Memory B cell (primary cell): ENCODE results near the gene CHST1.
A peak's percentile ranks its signal among the peaks of the same experiment; 100 is the strongest.

ENCODE experiments used
- ATAC-seq: fragments of 150-1000 bp; cut with Tn5 transposase; 2 replicates; pipeline ENCODE4 v1.10.0; 2021; ENCODE audit warnings: low read depth, mild to moderate bottlenecking, moderate library complexity
- DNase-seq, 2 donors: peaks; one replicate each; pipeline ENCODE4 v3.0.0; 2022; ENCODE audit warnings: low spot score in 2 of 2
- H3K27ac Mint-ChIP-seq: one replicate; pipeline ENCODE4 v1.8.0; 2022; ENCODE audit warnings: mild to moderate bottlenecking, moderate library complexity, mixed read lengths
- H3K27me3 Mint-ChIP-seq: one replicate; pipeline ENCODE4 v1.8.0; 2022; ENCODE audit warnings: mixed read lengths
- H3K36me3 Mint-ChIP-seq: one replicate; pipeline ENCODE4 v1.8.0; 2022; ENCODE audit warnings: mild to moderate bottlenecking, mixed read lengths
- H3K4me1 Mint-ChIP-seq: one replicate; pipeline ENCODE4 v1.8.0; 2022; ENCODE audit warnings: mixed read lengths
- H3K4me3 Mint-ChIP-seq: one replicate; pipeline ENCODE4 v1.8.0; 2022; ENCODE audit warnings: mild to moderate bottlenecking, moderate library complexity, mixed read lengths
- H3K9me3 Mint-ChIP-seq: one replicate; pipeline ENCODE4 v1.8.0; 2022; ENCODE audit warnings: mixed read lengths

CHST1 gene

DNA sequence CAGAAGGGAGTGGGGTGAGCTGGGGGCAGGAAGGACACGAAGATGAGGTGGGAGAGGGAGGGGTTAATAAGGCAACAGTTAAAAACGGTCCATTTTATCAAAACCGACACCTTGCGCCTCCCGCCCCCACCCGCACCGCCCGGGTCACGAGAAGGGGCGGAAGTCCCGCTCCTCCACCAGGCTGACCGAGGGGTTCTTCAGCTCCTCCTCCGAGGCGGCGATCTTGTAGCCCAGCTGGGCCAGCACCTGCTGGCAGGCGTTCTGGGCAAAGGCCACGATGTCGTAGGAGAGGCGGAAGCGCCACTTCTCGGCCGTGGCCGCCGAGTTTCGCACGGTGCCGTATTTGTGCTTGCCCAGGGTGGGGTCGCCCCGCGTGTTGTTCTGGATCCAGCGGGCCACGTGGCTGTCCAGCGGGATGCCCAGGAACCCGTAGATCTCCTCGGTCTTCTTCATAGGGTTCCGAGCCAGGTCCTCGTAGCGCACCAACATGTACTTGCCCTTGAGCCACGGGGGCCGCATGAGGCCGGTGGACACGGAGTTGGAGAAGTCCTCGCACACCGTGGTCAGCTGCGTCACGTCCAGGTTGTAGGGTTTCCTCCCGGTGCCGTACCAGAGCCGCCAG, 15.8 kb downstream of the CHST1 start:
- peaks cover 14% of the 10 kb centered on the region for H3K27me3 Mint-ChIP-seq
- H3K4me3 Mint-ChIP-seq, result no peak overlapping the region
- H3K9me3 Mint-ChIP-seq, result no peaks in the 10 kb centered on the region
- no peak for ATAC-seq
- H3K36me3 Mint-ChIP-seq, result no peaks in the 10 kb centered on the region
- H3K4me1 Mint-ChIP-seq, result no peaks in the 10 kb centered on the region
- no peak overlapping the region for H3K27ac Mint-ChIP-seq
- no peak for DNase-seq

DNA sequence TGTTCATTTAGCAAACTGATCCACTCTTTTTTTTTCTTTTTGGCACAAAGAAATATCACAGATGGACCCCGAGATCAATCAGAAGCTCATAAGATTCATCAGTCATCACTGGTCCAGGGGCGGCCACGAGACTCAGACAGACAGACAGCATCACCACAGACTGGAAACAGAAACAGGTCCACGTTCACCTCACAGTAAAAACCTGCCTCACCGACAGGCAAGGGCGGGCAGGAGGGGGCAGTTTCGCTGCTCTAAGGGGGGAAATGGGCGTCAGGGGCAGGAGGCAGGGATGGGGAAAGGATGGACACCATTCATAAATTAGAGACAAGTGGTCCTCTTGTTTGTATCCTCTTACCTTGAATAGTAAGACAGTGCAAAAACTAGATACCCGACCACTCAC, 16.5 kb downstream of the CHST1 start:
- H3K9me3 Mint-ChIP-seq, result no peaks in the 10 kb centered on the region
- no peak overlapping the region for H3K27ac Mint-ChIP-seq
- no peak for ATAC-seq
- no peaks in the 10 kb centered on the region for H3K36me3 Mint-ChIP-seq
- no peak overlapping the region for H3K4me3 Mint-ChIP-seq
- H3K27me3 Mint-ChIP-seq, result peaks cover 14% of the 10 kb centered on the region
- H3K4me1 Mint-ChIP-seq, result no peaks in the 10 kb centered on the region
- no peak for DNase-seq

DNA sequence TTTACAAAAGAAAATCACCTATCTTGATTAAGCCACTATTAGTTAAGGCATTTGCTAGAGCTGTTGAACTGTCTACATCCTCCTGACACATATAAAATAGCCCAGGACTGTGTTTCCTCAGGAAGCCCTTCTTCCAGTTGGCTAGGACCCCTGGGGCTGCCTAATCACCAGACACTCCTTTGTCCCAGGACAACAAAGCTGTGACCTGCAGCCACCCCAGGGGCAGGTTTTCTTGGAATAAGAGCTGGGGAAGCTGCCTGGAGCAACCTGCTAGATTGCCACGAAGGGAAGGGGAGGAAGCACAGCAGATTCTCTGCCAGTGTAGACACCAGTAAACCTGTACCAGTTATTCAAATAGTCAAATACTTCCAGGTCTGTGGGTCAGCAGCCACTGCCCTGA, 17.6 kb downstream of the CHST1 start:
- no peak for ATAC-seq
- peaks cover 18% of the 10 kb centered on the region for H3K27me3 Mint-ChIP-seq

DNA sequence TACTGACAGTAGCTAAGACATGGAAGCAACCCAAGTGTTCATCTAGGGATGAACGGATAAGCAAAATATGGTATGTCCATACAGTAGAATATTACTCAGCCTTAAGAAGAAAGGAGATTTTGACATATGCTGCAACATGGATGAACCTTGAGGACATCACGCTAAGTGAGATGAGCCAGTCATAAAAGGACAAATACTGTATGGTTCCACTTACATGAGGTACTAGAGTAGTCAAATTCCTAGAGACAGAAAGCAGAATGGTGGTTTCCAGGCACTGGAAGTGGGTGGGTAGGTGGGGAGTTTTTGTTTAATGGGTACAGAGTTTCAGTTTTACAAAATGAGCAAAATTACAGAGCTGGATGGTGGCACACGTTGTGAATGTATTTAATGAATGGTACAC, 18.1 kb downstream of the CHST1 start:
- Mint-ChIP-seq H3K4me1 (no peaks in the 10 kb centered on the region), H3K9me3 (no peaks in the 10 kb centered on the region), H3K36me3 (no peaks in the 10 kb centered on the region), H3K27ac (no peak overlapping the region), H3K27me3 (peaks cover 19% of the 10 kb centered on the region), H3K4me3 (no peak overlapping the region)
- DNase-seq (no peak), ATAC-seq (no peak)

More for the DNA sequence above, 17.6 kb downstream of the CHST1 start:
- H3K4me1 Mint-ChIP-seq, result no peaks in the 10 kb centered on the region
- no peak for DNase-seq
- H3K4me3 Mint-ChIP-seq, result no peak overlapping the region
- no peak overlapping the region for H3K27ac Mint-ChIP-seq
- H3K36me3 Mint-ChIP-seq, result no peaks in the 10 kb centered on the region
- H3K9me3 Mint-ChIP-seq, result no peaks in the 10 kb centered on the region

DNA sequence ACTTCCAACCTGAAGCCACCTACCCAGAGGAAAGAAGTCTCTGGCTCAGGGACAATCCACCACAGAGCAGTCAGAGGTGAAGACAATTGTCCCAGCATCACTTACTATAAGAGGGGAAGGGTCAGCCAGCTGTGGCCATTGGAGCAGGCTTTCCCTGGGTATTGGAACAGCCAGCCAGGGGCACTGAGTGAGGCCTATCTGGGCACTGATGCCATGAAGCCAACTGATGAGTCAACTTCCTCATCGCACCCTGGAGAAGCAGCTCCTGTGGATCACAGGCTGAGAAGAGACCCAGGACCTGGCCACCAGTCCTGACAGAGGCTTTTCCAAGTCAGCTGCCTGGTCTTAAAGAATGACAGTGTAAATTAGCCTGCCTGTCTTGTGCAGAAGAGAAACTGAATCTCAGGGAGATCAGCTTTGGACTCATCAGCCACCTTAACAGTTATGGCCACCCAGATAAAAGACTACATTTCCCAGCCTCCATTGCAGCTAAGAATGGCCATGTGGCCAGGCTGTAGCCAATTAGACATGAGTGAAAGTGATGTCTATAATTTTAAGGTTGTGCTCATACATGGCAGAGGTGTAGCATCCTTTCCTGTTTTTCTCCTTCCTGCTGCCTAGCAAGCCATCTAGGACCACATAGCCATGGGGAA, 19.0 kb downstream of the CHST1 start:
- Mint-ChIP-seq H3K9me3 (no peaks in the 10 kb centered on the region), H3K27me3 (peaks cover 17% of the 10 kb centered on the region), H3K4me3 (no peak overlapping the region), H3K36me3 (no peaks in the 10 kb centered on the region), H3K27ac (no peak overlapping the region), H3K4me1 (no peaks in the 10 kb centered on the region)
- peak; percentile 53 for ATAC-seq
- no peak for DNase-seq

DNA sequence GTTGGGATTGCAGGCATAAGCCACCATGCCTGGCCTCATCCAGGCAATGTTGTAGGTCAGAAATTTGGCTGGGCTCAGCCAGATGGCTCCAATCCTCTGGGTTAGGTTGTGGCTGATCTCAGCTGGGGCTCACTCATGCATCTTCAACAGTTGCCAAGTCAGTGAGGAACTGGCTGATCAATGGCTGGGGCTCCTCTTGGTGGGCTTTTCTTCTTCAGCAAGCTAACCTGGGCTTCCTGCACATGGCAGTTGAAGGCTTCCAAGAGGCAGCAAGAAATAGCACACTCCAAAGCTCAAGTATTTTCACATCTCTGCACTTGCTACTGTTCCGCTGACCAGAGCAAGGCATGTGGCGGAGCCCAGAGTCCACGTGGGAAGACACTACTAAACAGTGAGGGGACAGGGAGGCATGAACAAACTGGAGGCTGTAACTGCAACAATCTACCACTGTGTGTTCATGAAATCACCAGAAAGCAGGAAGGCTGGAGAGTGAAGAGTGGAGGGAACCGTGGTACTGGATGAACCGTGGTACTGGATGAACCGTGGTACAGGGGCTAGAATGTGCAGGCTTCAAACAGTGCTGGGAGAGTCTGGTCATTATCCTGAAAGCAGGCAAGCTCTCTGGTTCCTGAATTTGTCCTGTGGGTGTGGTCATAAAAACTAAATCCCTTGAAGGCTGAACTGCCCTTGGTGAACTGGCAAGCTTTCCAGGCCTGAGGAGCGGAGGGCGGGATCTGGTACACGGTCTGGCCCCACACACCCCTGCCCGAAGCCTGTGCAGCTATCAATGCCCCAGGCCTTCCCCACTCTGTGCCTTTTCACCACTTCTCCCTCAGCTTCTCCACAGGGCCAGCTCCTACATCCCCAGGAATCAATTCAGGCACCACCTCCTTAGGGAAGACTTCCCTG, 20.2 kb downstream of the CHST1 start:
- Mint-ChIP-seq H3K4me3 (no peak overlapping the region), H3K27ac (no peak overlapping the region)
- no peak for DNase-seq

DNA sequence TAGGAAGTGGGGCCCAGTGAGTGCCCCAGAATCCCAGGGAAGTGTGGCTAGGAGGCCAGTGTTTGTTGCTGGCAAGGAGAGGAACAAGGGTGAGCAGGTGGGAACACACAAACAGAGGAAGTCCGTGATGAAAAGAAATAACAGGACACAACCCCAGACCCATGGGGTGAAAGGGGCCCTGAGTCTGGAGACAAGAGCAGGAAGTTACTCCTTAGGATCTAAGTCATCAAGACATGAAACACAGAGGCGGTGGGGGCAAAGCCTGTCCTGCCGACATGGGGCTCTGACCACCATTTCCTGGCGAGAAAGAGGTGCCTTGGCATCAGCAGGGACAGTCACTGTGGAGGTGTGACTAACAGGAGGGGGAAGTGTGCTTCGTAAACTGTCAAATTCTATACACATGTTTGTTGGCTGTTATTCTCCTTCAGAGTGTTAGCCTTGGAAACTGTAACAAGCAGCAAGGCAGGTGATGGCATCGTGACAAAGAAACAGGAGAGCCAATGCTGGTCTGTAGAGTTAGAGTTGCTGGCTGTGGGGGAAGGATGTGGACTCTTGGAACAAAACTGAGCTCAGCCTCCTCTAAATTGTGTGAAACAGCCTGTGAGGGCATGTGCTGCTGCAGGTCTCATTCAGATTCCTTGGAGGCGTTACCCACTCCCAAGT, 21.7 kb downstream of the CHST1 start:
- H3K27ac Mint-ChIP-seq, result no peak overlapping the region
- H3K9me3 Mint-ChIP-seq, result peaks cover 1% of the 10 kb centered on the region
- H3K4me1 Mint-ChIP-seq, result no peaks in the 10 kb centered on the region
- ATAC-seq (no peak), DNase-seq (no peak)
- H3K36me3 Mint-ChIP-seq, result peaks cover 2% of the 10 kb centered on the region
- H3K27me3 Mint-ChIP-seq, result peaks cover 16% of the 10 kb centered on the region
- H3K4me3 Mint-ChIP-seq, result no peak overlapping the region

More for the DNA sequence above, 20.2 kb downstream of the CHST1 start:
- H3K27me3 Mint-ChIP-seq, result peaks cover 14% of the 10 kb centered on the region
- no peak for ATAC-seq
- no peaks in the 10 kb centered on the region for H3K36me3 Mint-ChIP-seq
- H3K4me1 Mint-ChIP-seq, result no peaks in the 10 kb centered on the region
- H3K9me3 Mint-ChIP-seq, result no peaks in the 10 kb centered on the region

DNA sequence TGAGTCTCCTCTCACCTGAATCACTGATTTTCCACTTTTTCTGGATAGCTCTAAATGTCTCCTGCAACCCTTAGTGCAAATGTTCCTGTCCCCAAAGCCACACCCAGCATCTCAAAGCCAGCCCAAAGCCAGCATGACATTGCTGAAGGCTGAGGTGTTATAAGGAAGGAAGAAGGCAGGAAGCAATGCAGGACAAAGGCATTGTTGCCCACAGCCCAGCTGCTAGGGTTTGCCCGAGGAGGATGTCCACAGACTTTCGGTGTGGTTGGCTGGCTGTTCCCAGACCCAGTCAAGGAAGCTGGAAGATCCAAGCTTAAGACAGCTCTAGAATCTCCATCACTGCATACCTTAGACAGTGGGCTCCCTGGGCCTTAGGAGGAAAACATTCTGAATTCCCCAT, 23.5 kb downstream of the CHST1 start:
- Mint-ChIP-seq H3K9me3 (peaks cover 6% of the 10 kb centered on the region), H3K4me3 (no peak overlapping the region), H3K36me3 (peaks cover 3% of the 10 kb centered on the region), H3K27ac (no peak overlapping the region), H3K27me3 (peaks cover 15% of the 10 kb centered on the region), H3K4me1 (no peaks in the 10 kb centered on the region)
- ATAC-seq (no peak), DNase-seq (no peak)

DNA sequence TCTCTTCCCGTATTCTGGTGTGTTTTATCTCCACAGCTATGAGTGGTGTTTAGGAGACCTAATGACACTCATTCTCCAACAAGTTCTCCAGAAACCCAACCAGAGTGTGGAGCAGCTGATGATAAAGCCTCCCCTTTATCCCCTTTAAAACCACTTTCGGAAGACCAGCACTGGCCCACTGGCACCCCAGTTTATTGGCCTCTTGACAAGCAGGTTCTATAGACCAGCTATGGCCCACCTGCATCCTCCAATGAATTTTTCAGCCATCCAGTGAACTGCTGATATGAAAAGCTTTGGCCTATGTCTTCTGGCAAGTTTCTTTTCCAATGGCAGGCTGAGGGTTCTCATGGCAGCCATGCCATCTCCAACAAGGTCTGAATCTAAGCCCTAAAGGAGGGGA, 27.4 kb downstream of the CHST1 start:
- H3K9me3 Mint-ChIP-seq, result peaks cover 6% of the 10 kb centered on the region
- peaks cover 3% of the 10 kb centered on the region for H3K36me3 Mint-ChIP-seq
- H3K27me3 Mint-ChIP-seq, result peaks cover 10% of the 10 kb centered on the region
- no peak overlapping the region for H3K27ac Mint-ChIP-seq
- no peaks in the 10 kb centered on the region for H3K4me1 Mint-ChIP-seq
- no peak overlapping the region for H3K4me3 Mint-ChIP-seq
- DNase-seq (no peak), ATAC-seq (no peak)

DNA sequence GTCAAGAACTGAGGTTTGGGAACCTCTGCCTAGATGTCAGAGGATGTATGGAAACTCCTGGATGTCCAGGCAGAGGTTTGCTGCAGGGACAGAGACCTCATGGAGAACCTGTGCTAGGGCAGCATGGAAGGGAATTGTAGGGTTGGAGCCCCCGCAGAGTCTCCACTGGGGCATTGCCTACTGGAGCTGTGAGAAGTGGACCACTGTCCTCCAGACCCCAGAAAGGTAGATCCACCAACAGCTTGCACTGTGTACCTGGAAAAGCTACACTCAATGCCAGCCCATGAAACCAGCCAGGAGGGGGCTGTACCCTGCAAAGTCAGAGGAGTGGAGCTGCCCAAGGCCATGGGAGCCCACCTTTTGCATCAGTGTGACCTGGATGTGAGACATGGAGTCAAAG, 29.5 kb downstream of the CHST1 start:
- Mint-ChIP-seq H3K9me3 (peaks cover 6% of the 10 kb centered on the region), H3K27ac (no peak overlapping the region), H3K4me3 (no peak overlapping the region), H3K27me3 (peaks cover 11% of the 10 kb centered on the region), H3K4me1 (no peaks in the 10 kb centered on the region), H3K36me3 (peaks cover 3% of the 10 kb centered on the region)
- DNase-seq (no peak), ATAC-seq (no peak)

DNA sequence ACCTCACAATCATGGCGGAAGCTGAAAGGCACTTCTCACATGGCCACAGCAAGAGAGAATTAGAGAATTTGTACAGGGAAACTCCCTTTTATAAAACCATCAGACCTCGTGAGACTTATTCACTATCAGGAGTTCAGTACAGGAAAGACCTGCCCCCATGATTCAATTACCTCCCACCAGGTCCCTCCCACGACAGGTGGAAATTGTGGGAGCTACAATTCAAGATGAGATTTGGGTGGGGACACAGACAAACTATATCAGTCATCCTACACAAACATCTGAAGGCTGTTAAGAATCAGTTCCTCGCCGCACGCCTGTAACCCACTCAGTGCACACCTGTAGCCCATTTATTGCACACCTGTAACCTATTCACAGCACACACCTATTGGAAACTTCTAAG, 39.8 kb downstream of the CHST1 start:
- Mint-ChIP-seq H3K9me3 (peaks cover 6% of the 10 kb centered on the region), H3K4me3 (no peak overlapping the region), H3K36me3 (peaks cover 2% of the 10 kb centered on the region), H3K4me1 (no peaks in the 10 kb centered on the region), H3K27me3 (peaks cover 16% of the 10 kb centered on the region), H3K27ac (no peak overlapping the region)
- ATAC-seq, result no peak
- no peak for DNase-seq

DNA sequence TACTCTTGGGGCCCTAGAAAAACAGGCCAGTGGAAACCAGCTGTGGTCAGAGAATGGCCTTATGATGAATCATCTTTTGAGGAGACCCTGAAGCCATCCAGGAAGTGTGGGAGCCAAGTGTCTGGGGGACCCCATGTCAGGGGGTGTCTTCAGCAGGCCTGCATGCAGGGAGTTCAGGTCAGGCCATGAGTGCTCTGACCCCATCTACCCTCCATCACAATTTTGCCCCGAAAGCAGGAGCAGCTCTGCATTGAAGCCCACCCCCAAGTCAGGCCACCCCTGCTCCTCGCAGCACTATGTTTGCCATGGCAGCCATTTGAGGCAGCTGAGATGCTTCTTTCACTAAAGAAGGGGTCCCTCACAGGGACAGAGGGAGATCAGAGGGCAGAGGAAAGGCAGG, 41.3 kb downstream of the CHST1 start:
- H3K27me3 Mint-ChIP-seq, result peaks cover 18% of the 10 kb centered on the region
- peaks cover 7% of the 10 kb centered on the region for H3K9me3 Mint-ChIP-seq
- ATAC-seq, result no peak
- no peaks in the 10 kb centered on the region for H3K4me1 Mint-ChIP-seq
- peaks cover 2% of the 10 kb centered on the region for H3K36me3 Mint-ChIP-seq
- H3K27ac Mint-ChIP-seq, result no peak overlapping the region
- no peak for DNase-seq
- no peak overlapping the region for H3K4me3 Mint-ChIP-seq

DNA sequence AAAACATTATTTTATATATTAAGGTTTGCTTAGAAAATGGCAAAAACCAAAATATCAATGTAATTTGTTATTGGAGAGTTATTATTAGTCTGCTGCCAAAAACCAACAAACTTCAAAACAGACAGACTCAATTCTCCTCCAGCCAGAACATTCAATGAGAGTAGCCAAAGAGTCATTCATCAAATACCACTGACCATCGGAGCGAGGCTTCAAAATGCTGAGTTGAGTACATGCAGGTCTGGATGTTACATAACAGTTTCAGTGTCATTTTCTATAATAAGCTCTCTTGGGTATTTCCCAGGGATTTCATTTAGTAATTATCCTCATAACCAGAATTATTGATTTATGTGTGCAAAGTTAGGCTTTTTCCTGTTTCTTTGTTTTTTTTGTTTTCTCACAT, 42.6 kb downstream of the CHST1 start:
- peaks cover 16% of the 10 kb centered on the region for H3K27me3 Mint-ChIP-seq
- H3K9me3 Mint-ChIP-seq, result peaks cover 7% of the 10 kb centered on the region
- no peak overlapping the region for H3K4me3 Mint-ChIP-seq
- H3K27ac Mint-ChIP-seq, result no peak overlapping the region
- no peak for DNase-seq
- peaks cover 2% of the 10 kb centered on the region for H3K36me3 Mint-ChIP-seq
- ATAC-seq, result no peak
- no peaks in the 10 kb centered on the region for H3K4me1 Mint-ChIP-seq

DNA sequence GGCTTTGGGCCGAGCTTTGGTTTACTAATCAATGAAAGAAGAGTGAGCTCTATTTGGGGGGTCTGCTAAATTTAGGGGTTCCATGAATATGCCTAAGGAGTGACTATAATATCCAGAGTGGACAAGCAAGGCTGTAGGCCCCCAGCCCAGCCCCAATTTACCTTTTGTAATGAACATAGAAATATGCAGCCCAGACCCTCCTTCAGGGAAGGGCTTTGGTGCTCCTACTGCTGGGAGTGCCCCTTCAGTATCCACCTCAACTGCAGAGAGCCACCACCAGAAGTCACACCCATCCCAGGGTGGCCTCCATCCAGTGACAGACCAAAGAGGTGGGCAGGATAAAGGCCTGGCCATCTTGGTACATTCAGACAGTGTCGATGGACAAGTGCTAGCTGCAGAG, 43.1 kb downstream of the CHST1 start:
- ATAC-seq, result no peak
- Mint-ChIP-seq H3K4me1 (no peaks in the 10 kb centered on the region), H3K27ac (no peak overlapping the region), H3K27me3 (peaks cover 19% of the 10 kb centered on the region), H3K9me3 (peaks cover 7% of the 10 kb centered on the region), H3K4me3 (no peak overlapping the region), H3K36me3 (peaks cover 2% of the 10 kb centered on the region)
- no peak for DNase-seq
